Fibroblast of lung (primary cell): Measurements from ENCODE around the gene AZGP1.
A peak's percentile ranks its signal among the peaks of the same experiment; 100 is the strongest.

Experiments
- CTCF ChIP-seq, 2 donors: IDR thresholded peaks in 1 of 2; conservative IDR thresholded peaks in 1 of 2; 1 replicate in 1 of 2; 2 replicates in 1 of 2; pipeline ENCODE4 v1.5.1; 2011 to 2012; ENCODE audit warnings: low read length in 2 of 2, control low read depth in 1 of 2, inconsistent platforms in 1 of 2, low read depth in 1 of 2, mild to moderate bottlenecking in 1 of 2
- EZH2 ChIP-seq: IDR thresholded peaks from 2 replicates; pipeline ENCODE4 v1.5.1; 2012; ENCODE audit warnings: low read length, control low read depth, mild to moderate bottlenecking; ENCODE audit errors: missing control alignments

GRCh38 chr7:99918959-99919813, 56.6 kb downstream of the AZGP1 start, which contains the start of gene TRIM4:
- TF ChIP-seq CTCF (conservative IDR thresholded peaks at IDR 0.05 in 1 of 2, IDR thresholded peaks at IDR 0.05 in 1 of 2; ENCODE audit: low read depth in 1 of 2, low read length in 2 of 2) (peak; percentile 14 to 28), EZH2 (no peak)
